Measurements from ENCODE around the gene MESD.

GRCh38 chr15:80966431-80967197 lies 23.0 kb downstream of the MESD start:
- TF ChIP-seq YY1 (IDR thresholded peaks at IDR 0.05; ENCODE audit: insufficient read depth, insufficient read length) (no peak), ZNF274 (IDR thresholded peaks at IDR 0.05; ENCODE audit: low read depth, low read length) (no peak), SUZ12 (IDR thresholded peaks at IDR 0.05; ENCODE audit: extremely low read depth, insufficient read depth, insufficient read length) (no peak)

All from NT2/D1 (cell line).